Loucy (cell line): ENCODE results near the gene PI4KA.

Experiments used
- H2AFZ ChIP-seq: fragments of 200-600 bp; sonication (generic); 2 replicates; pipeline ENCODE4 v1.6.0; 2016; ENCODE audit warnings: antibody characterized with exemption, mild to moderate bottlenecking, low read length, moderate library complexity
- H3F3A ChIP-seq: fragments of 200-600 bp; 2 replicates; pipeline ENCODE4 v1.6.0; 2016; ENCODE audit warnings: antibody characterized with exemption, low read depth, mild to moderate bottlenecking
- H3K27me3 ChIP-seq: fragments of 200-600 bp; sonication (generic); 2 replicates; pipeline ENCODE4 v1.6.1; 2014; ENCODE audit warnings: low read length, mild to moderate bottlenecking; ENCODE audit not compliant: insufficient read depth, poor library complexity, severe bottlenecking
- H3K36me3 ChIP-seq: fragments of 200-600 bp; sonication (generic); 2 replicates; pipeline ENCODE4 v1.6.1; 2016; ENCODE audit warnings: low read length; ENCODE audit not compliant: insufficient read depth
- H3K4me1 ChIP-seq: fragments of 200-600 bp; sonication (generic); 2 replicates; pipeline ENCODE4 v1.5.1; 2014; ENCODE audit warnings: low read length, mild to moderate bottlenecking; ENCODE audit not compliant: insufficient read depth, poor library complexity, severe bottlenecking
- H3K4me2 ChIP-seq: fragments of 200-600 bp; sonication (generic); 2 replicates; pipeline ENCODE4 v1.6.0; 2014; ENCODE audit warnings: antibody characterized with exemption, low read length, low read depth, mild to moderate bottlenecking; ENCODE audit not compliant: poor library complexity, severe bottlenecking
- H3K4me3 ChIP-seq: fragments of 200-600 bp; sonication (generic); 2 replicates; pipeline ENCODE4 v1.5.1; 2014; ENCODE audit warnings: low read length, mild to moderate bottlenecking, mixed read lengths; ENCODE audit not compliant: poor library complexity, severe bottlenecking
- H3K79me2 ChIP-seq: fragments of 200-600 bp; sonication (generic); 2 replicates; pipeline ENCODE4 v1.6.1; 2014; ENCODE audit warnings: low read length; ENCODE audit not compliant: insufficient read depth
- H3K9ac ChIP-seq: fragments of 200-600 bp; sonication (generic); 2 replicates; pipeline ENCODE4 v1.6.0; 2014; ENCODE audit warnings: mild to moderate bottlenecking, low read depth, low read length, moderate library complexity; ENCODE audit not compliant: poor library complexity, severe bottlenecking
- H3K9me2 ChIP-seq: fragments of 200-600 bp; sonication (generic); replicated peaks from 2 replicates; pipeline ENCODE4 v1.6.1; 2016; ENCODE audit warnings: low read depth, low read length, mixed read lengths
- H3K9me3 ChIP-seq: fragments of 200-600 bp; sonication (generic); 2 replicates; pipeline ENCODE4 v1.6.1; 2014; ENCODE audit warnings: mild to moderate bottlenecking, antibody characterized with exemption, low read length, low read depth; ENCODE audit not compliant: insufficient read depth
- H4K20me1 ChIP-seq: fragments of 200-600 bp; sonication (generic); 2 replicates; pipeline ENCODE4 v1.6.0; 2014; ENCODE audit warnings: antibody characterized with exemption, low read length, mild to moderate bottlenecking; ENCODE audit not compliant: insufficient read depth, poor library complexity, severe bottlenecking
- EZH2phosphoT487 ChIP-seq: fragments of 200-600 bp; IDR thresholded peaks from 2 replicates; pipeline ENCODE4 v1.6.1; 2018; ENCODE audit warnings: antibody characterized with exemption, mild to moderate bottlenecking, moderate library complexity, borderline replicate concordance
- TF ChIP-seq, protein P1 (sequence below): fragments of 200-600 bp; sonication (generic); conservative IDR thresholded peaks from 2 replicates; pipeline ENCODE4 v1.5.1; 2014; ENCODE audit warnings: mild to moderate bottlenecking, antibody characterized with exemption, low read length

Gene PI4KA

DNA sequence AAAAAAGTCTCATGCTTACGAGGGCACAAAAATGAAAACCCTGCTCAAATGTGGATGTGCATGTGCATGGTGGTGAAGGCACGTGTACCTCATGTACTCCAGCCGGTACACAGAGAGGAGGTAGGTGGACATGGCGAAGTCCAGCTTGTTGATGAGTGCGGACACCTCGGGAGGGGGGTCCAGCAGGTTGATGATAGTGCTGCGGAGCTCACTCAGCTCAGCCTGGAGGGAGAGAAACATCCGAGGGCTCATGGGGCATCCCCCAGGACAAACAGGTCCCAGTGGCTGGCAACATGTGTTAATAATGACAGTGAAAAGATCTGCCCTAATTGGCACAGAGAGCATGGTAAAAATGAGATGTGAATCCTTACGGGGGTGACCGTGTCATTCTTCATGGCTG, 93.9 kb downstream of the PI4KA start:
- no peak overlapping the region for H3K9ac ChIP-seq
- TF ChIP-seq EZH2phosphoT487 = no peak
- TF ChIP-seq, protein P1, sequence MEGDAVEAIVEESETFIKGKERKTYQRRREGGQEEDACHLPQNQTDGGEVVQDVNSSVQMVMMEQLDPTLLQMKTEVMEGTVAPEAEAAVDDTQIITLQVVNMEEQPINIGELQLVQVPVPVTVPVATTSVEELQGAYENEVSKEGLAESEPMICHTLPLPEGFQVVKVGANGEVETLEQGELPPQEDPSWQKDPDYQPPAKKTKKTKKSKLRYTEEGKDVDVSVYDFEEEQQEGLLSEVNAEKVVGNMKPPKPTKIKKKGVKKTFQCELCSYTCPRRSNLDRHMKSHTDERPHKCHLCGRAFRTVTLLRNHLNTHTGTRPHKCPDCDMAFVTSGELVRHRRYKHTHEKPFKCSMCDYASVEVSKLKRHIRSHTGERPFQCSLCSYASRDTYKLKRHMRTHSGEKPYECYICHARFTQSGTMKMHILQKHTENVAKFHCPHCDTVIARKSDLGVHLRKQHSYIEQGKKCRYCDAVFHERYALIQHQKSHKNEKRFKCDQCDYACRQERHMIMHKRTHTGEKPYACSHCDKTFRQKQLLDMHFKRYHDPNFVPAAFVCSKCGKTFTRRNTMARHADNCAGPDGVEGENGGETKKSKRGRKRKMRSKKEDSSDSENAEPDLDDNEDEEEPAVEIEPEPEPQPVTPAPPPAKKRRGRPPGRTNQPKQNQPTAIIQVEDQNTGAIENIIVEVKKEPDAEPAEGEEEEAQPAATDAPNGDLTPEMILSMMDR = no peak

DNA sequence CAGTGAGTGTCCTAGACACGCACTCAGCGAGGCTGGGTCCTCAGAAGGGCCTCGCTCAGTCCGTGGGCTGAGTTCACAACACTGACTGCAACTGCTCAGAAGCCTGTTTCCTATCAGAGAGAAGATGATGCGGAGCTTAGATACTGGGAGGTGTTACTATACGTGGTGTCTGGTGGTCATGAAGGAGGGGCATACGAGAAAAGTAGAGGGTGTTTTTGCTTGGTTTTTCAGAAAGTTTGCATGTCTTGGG, 94.2 kb downstream of the PI4KA start:
- no peak overlapping the region for H3K9ac ChIP-seq
- H3K9me3 ChIP-seq = no peaks in the 10 kb centered on the region
- no peak overlapping the region for H3K4me2 ChIP-seq
- no peaks in the 10 kb centered on the region for H4K20me1 ChIP-seq
- H3K79me2 ChIP-seq = no peaks in the 10 kb centered on the region; the same call in 1 of the 2 replicates
- H3K4me1 ChIP-seq = peaks cover 21% of the 10 kb centered on the region
- no peak for TF ChIP-seq EZH2phosphoT487
- TF ChIP-seq, protein P1 = no peak
- H2AFZ ChIP-seq = no peak overlapping the region
- no peaks in the 10 kb centered on the region for H3F3A ChIP-seq
- no peak overlapping the region for H3K4me3 ChIP-seq
- H3K36me3 ChIP-seq = peaks cover 50% of the 10 kb centered on the region; the same call in 1 of the 2 replicates
- H3K9me2 ChIP-seq = no peaks in the 10 kb centered on the region
- H3K27me3 ChIP-seq = no peaks in the 10 kb centered on the region

More for the DNA sequence above, 93.9 kb downstream of the PI4KA start:
- Histone ChIP-seq H3K9me3 (no peaks in the 10 kb centered on the region), H3K9me2 (no peaks in the 10 kb centered on the region), H3K4me3 (no peak overlapping the region), H3F3A (no peaks in the 10 kb centered on the region), H3K27me3 (no peaks in the 10 kb centered on the region), H3K79me2 (no peaks in the 10 kb centered on the region; the same call in 1 of the 2 replicates), H3K36me3 (peaks cover 50% of the 10 kb centered on the region; the same call in 1 of the 2 replicates), H3K4me1 (peaks cover 23% of the 10 kb centered on the region), H2AFZ (no peak overlapping the region), H3K4me2 (no peak overlapping the region), H4K20me1 (no peaks in the 10 kb centered on the region)

DNA sequence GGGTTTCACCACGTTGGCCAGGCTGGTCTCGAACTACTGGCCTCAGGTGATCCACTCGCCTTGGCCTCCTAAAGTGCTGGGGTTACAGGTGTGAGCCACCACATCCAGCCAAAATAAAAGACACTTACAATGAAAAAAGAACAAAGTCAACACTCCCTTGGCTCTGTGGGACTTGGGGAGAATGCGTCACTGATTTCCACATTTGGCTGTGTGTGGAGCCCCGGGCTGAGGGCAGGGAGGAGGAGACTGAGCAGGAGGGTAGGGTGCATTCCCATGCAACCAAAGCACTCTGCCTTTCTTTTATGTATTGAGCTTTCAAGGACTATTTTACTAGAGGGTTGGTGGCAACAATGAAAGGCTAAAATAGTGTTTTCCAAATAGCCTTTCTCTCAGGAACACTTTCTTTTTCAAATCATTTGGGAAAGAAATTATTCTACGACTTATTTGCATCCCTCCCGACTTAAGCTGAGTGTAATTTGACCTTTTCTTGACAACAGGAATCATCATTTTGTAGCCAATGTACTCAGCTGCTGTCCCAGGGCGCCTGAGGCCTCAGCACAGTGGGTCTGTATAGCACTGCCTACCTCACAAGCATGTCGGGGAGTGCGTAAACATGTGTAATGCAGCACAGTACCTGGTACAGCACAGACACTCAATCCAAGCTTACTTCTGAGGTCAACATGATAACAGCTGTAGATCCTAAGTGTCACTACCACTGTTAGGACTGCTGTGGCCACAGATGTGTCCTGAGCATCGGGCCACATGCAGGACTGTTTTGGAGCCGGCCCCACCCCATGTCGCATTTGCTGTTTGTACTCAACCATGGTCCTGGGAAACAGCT, 94.8 kb downstream of the PI4KA start:
- Histone ChIP-seq H3K79me2 (no peaks in the 10 kb centered on the region), H3K4me2 (no peak overlapping the region), H2AFZ (no peak overlapping the region), H3K9ac (no peak overlapping the region), H3K27me3 (no peaks in the 10 kb centered on the region), H3K9me3 (no peaks in the 10 kb centered on the region), H3F3A (no peaks in the 10 kb centered on the region), H3K4me3 (no peak overlapping the region), H3K9me2 (no peaks in the 10 kb centered on the region), H4K20me1 (no peaks in the 10 kb centered on the region), H3K36me3 (peaks cover 50% of the 10 kb centered on the region; the same call in 1 of the 2 replicates), H3K4me1 (peaks cover 19% of the 10 kb centered on the region)
- TF ChIP-seq EZH2phosphoT487 = no peak
- TF ChIP-seq, protein P1 = no peak
